Brain microvascular endothelial cell (primary cell): ENCODE data around the gene BMAL2.

Experiments used
- DNase-seq: peaks from one replicate; pipeline ENCODE4 v3.0.0-alpha.2; 2020
- H3K27ac ChIP-seq: fragments of 250-450 bp; sonication (Bioruptor Pico); 2 replicates; pipeline ENCODE4 v1.5.1; 2020; ENCODE audit warnings: mild to moderate bottlenecking, moderate library complexity
- H3K27me3 ChIP-seq: fragments of 250-450 bp; sonication (Bioruptor Pico); replicated peaks from 2 replicates; pipeline ENCODE4 v1.5.1; 2020; ENCODE audit warnings: mild to moderate bottlenecking
- H3K36me3 ChIP-seq: fragments of 250-450 bp; sonication (Bioruptor Pico); replicated peaks from 2 replicates; pipeline ENCODE4 v1.5.1; 2020; ENCODE audit warnings: mild to moderate bottlenecking
- H3K4me3 ChIP-seq: 2 replicates; pipeline ENCODE4 v1.5.1; 2011; ENCODE audit warnings: low read depth, mild to moderate bottlenecking, control low read depth, low read length, moderate library complexity
- CTCF ChIP-seq: IDR thresholded peaks from 2 replicates; pipeline ENCODE4 v1.5.1; 2011; ENCODE audit warnings: low read depth, mild to moderate bottlenecking, moderate library complexity, low read length, control low read depth, inconsistent platforms; ENCODE audit errors: missing control alignments
- in situ Hi-C: cut with HindIII; loops from 2 replicates; pipeline ENCODE4 v1.10.0; 2017; ENCODE audit warnings: low sequenced_read_pairs, low pct_ligation_motif_present

BMAL2 gene

GRCh38 chr12:27330846-27331245 is 1.8 kb upstream of the BMAL2 start:
- DNase-seq = no peak
- peaks cover 4% of the 10 kb centered on the region for H3K36me3 ChIP-seq
- peak overlapping the region; percentile 6 for H3K27ac ChIP-seq
- no peaks in the 10 kb centered on the region for H3K27me3 ChIP-seq
- in situ Hi-C loops = no loop called here
- no peak overlapping the region for H3K4me3 ChIP-seq
- no peak for TF ChIP-seq CTCF

GRCh38 chr12:27331291-27331926 is 1.2 kb upstream of the BMAL2 start:
- H3K36me3 ChIP-seq = peaks cover 4% of the 10 kb centered on the region
- in situ Hi-C loops = no loop called here
- H3K27ac ChIP-seq = peak overlapping the region; percentile 26
- DNase-seq = peak; percentile 89
- TF ChIP-seq CTCF = no peak
- H3K4me3 ChIP-seq = no peak overlapping the region
- no peaks in the 10 kb centered on the region for H3K27me3 ChIP-seq

- DNase-seq = no peak
- H3K4me3 ChIP-seq = peak overlapping the region; percentile 71
- in situ Hi-C loops = no loop called here
- peaks cover 4% of the 10 kb centered on the region for H3K36me3 ChIP-seq
- no peaks in the 10 kb centered on the region for H3K27me3 ChIP-seq
- H3K27ac ChIP-seq = peak overlapping the region; percentile 26
- no peak for TF ChIP-seq CTCF
Observed at GRCh38 chr12:27331927-27332324, 710 bp upstream of the BMAL2 start.

GRCh38 chr12:27332407-27332713 is 276 bp upstream of the BMAL2 start:
- peaks cover 4% of the 10 kb centered on the region for H3K36me3 ChIP-seq
- peak overlapping the region; percentile 71 for H3K4me3 ChIP-seq
- peak overlapping the region; percentile 3 for H3K27ac ChIP-seq
- in situ Hi-C loops = no loop called here
- no peak for TF ChIP-seq CTCF
- no peak for DNase-seq
- no peaks in the 10 kb centered on the region for H3K27me3 ChIP-seq

- H3K27me3 ChIP-seq = no peaks in the 10 kb centered on the region
- peak overlapping the region; percentile 71 for H3K4me3 ChIP-seq
- no peak for TF ChIP-seq CTCF
- H3K36me3 ChIP-seq = no peaks in the 10 kb centered on the region
- in situ Hi-C loops = no loop called here
- DNase-seq = no peak
- H3K27ac ChIP-seq = no peak overlapping the region
Observed at GRCh38 chr12:27333403-27334009, 870 bp downstream of the BMAL2 start.
